HG03354 (cell line): ENCODE results near the gene LMO1.

Source experiments
- ATAC-seq: cut with Tn5 transposase; IDR thresholded peaks from one replicate; pipeline ENCODE4 v1.9.1; 2021; ENCODE audit warnings: mild to moderate bottlenecking; ENCODE audit not compliant: unreplicated experiment, poor library complexity, severe bottlenecking

The LMO1 gene

GRCh38 chr11:8263769-8264410 lies at the start of gene LMO1:
Gene LMO1 (minus strand): TSS chr11:8263878. CDS start chr11:8263362, 516 bp downstream.
- peak; percentile 55 for ATAC-seq

- no peak for ATAC-seq
These were observed 49.3 kb upstream of the LMO1 start for GRCh38 chr11:8312986-8313385.

- ATAC-seq: no peak
These were observed 47.7 kb upstream of the LMO1 start for GRCh38 chr11:8311366-8311765.

- no peak for ATAC-seq
These were observed 47.1 kb upstream of the LMO1 start for GRCh38 chr11:8310743-8311298.

- no peak for ATAC-seq
These were observed 46.2 kb upstream of the LMO1 start for GRCh38 chr11:8309862-8310261.

DNA sequence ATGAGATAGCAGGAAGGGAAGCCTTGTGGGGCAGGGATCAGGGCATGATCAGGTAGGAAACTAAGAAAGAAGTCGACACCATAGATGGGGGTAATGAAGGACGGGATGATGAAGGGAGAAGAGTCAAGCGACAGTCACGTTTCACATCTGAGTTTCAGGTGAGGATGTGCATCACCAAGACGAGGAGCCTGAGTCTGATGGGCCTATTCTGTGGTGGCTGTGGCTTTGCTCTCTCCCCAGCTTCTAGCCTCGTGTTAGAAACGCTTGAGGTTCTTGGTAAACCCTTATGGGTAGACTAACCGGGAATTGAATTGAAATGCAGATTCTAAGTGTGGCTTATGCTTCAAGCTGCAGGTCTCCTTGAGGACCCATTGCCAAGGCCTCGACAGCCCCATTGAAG lies 45.6 kb upstream of the LMO1 start:
- ATAC-seq: no peak

- ATAC-seq: no peak
These were observed 43.9 kb upstream of the LMO1 start for GRCh38 chr11:8307601-8308000.

DNA sequence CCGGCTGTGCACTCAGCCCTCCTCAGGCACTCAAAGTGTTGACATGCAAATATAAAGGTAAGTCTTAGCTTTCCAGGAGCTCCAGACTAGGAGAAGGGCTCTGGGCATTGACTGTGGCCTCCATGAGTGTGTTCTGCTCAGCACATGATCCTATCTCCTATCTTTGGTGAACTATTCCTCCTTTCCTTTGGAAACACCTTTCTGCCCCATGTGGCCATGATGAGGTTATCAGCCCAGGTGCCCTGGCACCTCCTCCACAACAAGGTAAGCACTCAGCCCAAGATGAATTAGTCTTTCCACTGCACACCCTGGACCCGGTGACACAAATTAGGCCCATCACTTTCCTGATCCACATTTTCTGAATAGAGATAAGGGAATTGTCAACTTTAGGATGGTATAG lies 37.9 kb upstream of the LMO1 start:
- ATAC-seq: no peak

GRCh38 chr11:8298801-8299786 lies 35.4 kb upstream of the LMO1 start:
- no peak for ATAC-seq

DNA sequence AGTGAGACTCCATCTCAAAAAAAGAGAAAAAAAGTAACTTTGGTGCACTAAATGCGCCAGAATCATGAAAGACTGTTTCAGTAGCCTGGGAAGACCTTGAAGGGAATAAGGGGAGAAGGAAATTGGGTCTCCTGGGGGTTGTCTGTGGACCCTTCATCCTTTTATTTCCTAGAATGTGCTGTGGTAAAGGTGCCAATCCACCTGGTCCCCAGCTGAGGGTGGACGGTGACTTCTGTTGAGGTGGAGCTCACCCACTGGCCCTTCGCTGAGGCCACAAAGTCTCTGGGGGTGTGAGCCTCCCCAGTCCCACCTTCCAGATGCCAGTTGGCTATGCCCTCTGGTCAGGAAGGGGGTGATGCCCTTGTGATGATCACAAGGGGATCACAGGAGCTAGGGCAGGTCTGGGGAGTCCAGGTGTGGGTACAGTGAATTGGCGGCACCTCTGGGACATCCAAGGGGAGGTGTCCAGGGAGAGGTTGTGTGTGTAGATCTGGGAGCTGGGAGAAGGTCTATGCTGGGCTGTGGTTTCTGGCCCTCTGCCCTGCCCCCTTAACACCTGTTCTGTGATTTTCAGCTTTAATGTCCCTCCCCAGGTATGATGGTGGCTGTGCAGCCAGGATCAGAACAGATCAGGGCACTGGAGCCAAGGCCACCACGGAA lies 34.2 kb upstream of the LMO1 start:
- ATAC-seq: no peak

- no peak for ATAC-seq
These were observed 33.2 kb upstream of the LMO1 start for GRCh38 chr11:8296872-8297271.

- no peak for ATAC-seq
These were observed 32.5 kb upstream of the LMO1 start for GRCh38 chr11:8296038-8296649.

DNA sequence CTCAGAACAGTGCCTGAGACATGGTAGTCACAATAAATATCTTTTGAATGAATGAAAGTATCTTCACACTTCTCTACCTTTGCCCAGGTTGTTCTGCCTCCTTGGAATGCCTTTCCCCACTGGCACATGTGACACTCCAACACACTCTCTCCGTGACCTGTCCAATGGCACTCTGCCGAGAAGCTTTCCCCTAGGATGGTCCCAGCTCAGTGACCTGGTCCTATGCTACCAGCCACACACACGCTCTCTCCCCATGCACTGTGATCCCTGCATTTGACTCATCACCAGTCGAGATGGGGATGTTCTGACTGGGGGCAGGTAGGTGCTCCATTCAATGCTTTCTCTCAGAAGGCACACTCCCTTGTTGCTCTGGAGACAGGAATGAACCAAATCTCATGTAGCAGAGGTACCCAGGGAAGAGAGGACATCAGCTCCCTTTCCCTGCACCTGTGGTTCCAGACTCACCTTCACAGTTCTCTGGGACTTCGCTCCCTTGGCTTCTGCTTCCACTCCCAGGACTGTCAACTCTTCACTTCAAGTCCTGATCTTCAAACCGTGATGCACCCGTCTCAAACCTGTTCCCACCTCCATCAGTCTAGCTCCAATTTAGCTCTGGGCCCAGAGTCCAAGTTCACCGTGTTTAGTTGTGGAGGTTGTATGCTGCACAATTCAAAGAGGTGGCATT lies 30.7 kb upstream of the LMO1 start:
- ATAC-seq: no peak

GRCh38 chr11:8293171-8293570 lies 29.5 kb upstream of the LMO1 start:
- ATAC-seq: no peak

- ATAC-seq: no peak
These were observed 28.7 kb upstream of the LMO1 start for GRCh38 chr11:8292351-8292750.

DNA sequence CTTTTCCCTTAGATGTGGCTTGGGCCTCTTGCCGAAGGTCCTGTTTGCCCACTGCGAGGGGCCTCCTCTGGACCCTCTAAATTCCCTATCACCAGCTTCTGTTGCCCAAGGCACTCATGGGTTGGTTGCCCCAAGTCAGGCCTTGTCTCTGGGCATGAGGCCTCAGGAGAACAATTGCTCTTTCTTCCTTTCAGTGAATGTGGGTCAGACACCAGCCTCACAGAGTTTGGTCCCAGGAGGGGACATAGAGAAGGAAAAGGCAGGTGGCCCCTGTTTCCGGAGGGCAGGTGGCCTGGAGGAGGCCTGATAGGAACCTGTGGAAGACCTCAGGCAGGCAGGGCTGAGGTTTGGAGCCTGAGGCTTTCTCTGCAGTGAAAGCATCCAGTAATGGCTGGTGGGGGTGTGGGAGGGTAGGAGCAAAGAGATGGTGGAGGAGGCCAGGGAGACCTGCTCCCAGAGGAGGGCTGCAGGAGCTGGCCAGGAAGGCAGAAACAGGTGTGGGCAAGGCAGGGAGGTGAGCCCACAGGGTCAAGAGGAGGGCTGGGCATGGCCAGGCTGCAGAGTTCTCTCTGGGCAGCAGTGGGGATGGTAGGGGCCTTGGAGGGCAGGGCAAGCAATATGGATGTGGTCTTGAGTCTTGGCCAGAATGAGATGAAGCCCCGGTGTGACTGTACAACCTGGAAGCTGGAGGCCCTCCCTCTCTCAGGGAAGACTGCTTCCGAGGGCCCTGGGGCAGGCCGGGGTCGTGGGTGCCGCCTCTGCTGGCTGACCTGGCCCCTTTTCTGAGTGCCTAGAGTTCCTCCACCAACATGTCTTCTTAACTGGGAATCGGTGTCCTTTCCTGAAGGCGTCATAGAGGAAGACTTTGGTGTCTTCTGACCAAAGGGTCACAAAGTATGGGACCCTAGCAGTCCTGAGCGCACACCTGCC lies 28.0 kb upstream of the LMO1 start:
- ATAC-seq: no peak

DNA sequence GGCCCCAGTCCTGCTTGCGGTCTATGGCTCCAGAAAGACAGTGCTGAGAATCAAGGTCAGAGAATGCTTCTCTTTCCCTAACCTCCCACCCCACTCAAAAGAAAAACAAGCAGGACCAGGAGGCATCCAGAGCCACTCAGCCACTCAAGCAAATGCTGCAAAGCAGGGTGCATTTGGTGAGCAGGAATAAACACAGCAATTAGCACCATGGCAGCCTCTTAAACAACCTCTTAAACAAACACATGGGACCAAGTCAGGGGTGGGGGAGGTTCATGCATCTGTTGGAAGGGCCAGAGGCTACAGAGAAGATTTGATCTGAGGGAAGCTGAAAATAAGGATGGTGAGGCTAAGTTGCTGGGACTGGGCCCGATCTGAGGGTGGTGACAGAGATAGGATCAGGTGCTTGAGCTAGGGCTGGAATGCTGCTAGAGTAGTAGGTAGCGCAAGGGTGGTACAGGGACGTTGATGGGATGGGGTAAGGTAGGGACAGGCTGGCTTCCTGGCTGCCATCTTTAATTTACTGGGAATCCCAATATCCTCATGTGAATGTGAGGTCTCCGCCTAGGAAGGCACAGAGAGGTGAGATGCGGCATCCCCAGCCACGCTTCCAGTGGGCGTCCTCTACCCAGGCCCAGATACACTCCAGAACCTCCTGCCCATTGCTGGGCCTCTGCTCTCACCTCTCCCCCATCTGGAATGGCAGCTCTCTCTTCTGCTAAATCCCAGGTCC lies 26.6 kb upstream of the LMO1 start:
- no peak for ATAC-seq

- no peak for ATAC-seq
These were observed 25.8 kb upstream of the LMO1 start for GRCh38 chr11:8289492-8289918.
